Skeletal muscle tissue (tissue), 4 donors: ENCODE results near the gene PCYT1A. TPM values are rescaled to one million over a fixed set of nuclear protein-coding genes. Genes with fewer than 3 reads are reported as not detected.
A peak's percentile ranks its signal among the peaks of the same experiment; 100 is the strongest.
"Not testable (repeated sequence)": the region's sequence is repeated elsewhere in the genome, so short reads cannot be mapped to it uniquely, and the experiment has no call there.

ENCODE experiments used
- H3K27ac ChIP-seq: one replicate; pipeline ENCODE4 v1.7.0; 2013; ENCODE audit warnings: mild to moderate bottlenecking, low read depth, low read length, inconsistent platforms
- H3K27me3 ChIP-seq, 3 donors: one replicate each; pipeline ENCODE4 v1.7.0; 2013; ENCODE audit warnings: low read length in 3 of 3; ENCODE audit not compliant: control insufficient read depth in 3 of 3, insufficient read depth in 3 of 3
- H3K36me3 ChIP-seq, 3 donors: one replicate each; pipeline ENCODE4 v1.7.0; 2013; ENCODE audit warnings: low read length in 3 of 3; ENCODE audit not compliant: control insufficient read depth in 3 of 3, insufficient read depth in 3 of 3
- H3K4me1 ChIP-seq, 3 donors: one replicate each; pipeline ENCODE4 v1.7.0; 2013; ENCODE audit warnings: low read length in 3 of 3, mild to moderate bottlenecking in 3 of 3; ENCODE audit not compliant: control insufficient read depth in 3 of 3, insufficient read depth in 3 of 3
- H3K4me3 ChIP-seq, 3 donors: one replicate each; pipeline ENCODE4 v1.7.0; 2013; ENCODE audit warnings: low read length in 3 of 3
- H3K9ac ChIP-seq, 3 donors: one replicate each; pipeline ENCODE4 v1.7.0; 2013; ENCODE audit warnings: low read length in 3 of 3, mild to moderate bottlenecking in 3 of 3, moderate library complexity in 2 of 3, low read depth in 1 of 3
- H3K9me3 ChIP-seq, 3 donors: one replicate each; pipeline ENCODE4 v1.7.0; 2013; ENCODE audit warnings: low read length in 3 of 3; ENCODE audit not compliant: control insufficient read depth in 3 of 3
- total RNA-seq: library from RNA; depleted of rRNA; stranded (reverse); fragments of >200 nt; gene quantifications from one replicate; pipeline ENCODE4 v1.2.3, GENCODE V29; 2014
- donor health status: Osteomylitis.

Gene PCYT1A
- total RNA-seq, 1 donor from 2014 or later, result 35.0 TPM

DNA sequence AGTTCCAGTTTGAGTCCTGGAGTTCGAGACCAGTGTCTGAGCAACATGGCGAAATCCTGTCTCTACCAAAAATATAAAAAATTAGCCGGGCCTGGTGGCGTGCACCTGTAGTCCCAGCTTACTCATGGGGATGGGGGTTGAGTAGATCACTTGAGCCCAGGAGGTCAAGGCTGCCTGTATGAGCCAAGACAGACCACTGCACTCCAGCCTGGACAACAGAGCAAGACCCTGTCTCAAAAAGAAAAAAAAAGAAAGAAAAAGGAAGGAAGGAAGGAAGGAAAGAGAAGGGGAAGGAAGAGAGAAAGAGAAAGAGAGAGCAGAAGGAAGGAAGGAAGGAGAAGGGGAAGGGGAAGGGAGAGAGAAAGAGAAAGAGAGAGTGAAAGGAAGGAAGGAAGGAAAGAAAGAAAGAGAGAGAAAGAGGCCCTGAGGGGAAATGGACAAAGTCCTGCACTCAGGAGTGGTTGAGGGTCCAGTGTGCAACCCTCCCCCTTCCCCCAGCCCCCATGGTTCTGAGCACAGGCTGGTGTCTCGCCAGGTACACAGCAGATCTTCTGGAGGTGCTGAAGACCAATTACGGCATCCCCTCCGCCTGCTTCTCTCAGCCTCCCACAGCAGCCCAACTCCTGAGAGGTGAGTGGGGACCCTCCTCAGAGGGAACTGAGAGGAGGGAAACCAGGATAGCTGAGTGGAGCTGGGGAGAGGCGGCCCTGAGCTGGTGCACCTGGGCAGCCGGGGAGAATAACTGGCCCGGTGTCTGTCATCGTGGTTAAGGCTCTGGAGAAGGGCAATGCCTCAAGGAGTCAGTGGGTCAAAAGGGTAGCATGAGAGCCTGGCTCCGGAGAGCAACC lies 70.0 kb downstream of the PCYT1A start:
- H3K9me3 ChIP-seq, result no peaks in the 10 kb centered on the region
- H3K27me3 ChIP-seq, result peaks cover 0 to 6% (median 0%) of the 10 kb centered on the region in 3 donors
- peaks cover 5 to 8% (median 8%) of the 10 kb centered on the region in 3 donors for H3K4me1 ChIP-seq
- no peaks in the 10 kb centered on the region for H3K36me3 ChIP-seq
- H3K27ac ChIP-seq, result no peak overlapping the region
- H3K9ac ChIP-seq, result no peak overlapping the region
- H3K4me3 ChIP-seq, result no peak overlapping the region

DNA sequence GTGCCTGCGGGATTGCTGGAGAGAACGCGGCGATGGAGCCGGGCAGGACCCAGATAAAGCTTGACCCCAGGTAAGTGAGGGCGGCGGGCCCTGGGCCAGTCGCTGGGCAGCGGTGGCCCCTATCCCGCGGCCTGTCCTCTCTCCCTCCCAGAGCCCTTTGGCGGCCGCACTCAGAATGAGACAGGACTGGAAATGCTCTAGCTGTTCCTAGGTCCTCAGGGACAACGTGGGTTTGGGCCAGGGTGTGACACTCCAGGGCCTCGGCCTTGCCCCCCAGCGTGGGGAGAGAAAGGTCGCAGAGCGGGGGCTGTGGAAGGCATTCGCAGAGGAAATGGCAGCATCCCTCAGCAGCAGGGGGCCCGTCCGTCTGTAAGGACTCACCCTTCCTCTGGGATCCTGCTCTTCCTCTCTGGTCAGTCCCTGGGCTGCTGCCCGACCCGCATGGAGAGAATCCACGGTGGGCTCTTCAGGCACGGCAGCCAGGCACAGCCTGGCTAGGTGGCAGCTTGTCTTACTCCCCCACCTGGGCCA lies 70.8 kb downstream of the PCYT1A start:
- Histone ChIP-seq H3K4me1 (peaks cover 5 to 8% (median 8%) of the 10 kb centered on the region in 3 donors), H3K36me3 (no peaks in the 10 kb centered on the region), H3K4me3 (no peak overlapping the region), H3K27ac (no peak overlapping the region), H3K27me3 (peaks cover 0 to 6% (median 0%) of the 10 kb centered on the region in 3 donors), H3K9ac (peak overlapping the region in 1 of 3 donors; percentile 33), H3K9me3 (no peaks in the 10 kb centered on the region)

GRCh38 chr3:196216089-196216564 lies 71.4 kb downstream of the PCYT1A start, which contains the start of gene SLC51A:
SLC51A (plus strand) TSS chr3:196216534; CDS start chr3:196216713, 179 bp downstream.
- Histone ChIP-seq H3K4me3 (no peak within 1 kb of the TSS), H3K36me3 (no peaks in the 10 kb centered on the region), H3K9me3 (no peaks in the 10 kb centered on the region), H3K9ac (peak within 1 kb of the TSS in 1 of 3 donors; percentile 33), H3K27ac (no peak within 1 kb of the TSS), H3K27me3 (peaks cover 0 to 6% (median 0%) of the 10 kb centered on the region in 3 donors), H3K4me1 (peaks cover 5 to 8% (median 8%) of the 10 kb centered on the region in 3 donors)

GRCh38 chr3:196215493-196216020 lies 72.0 kb downstream of the PCYT1A start:
- peaks cover 0 to 6% (median 0%) of the 10 kb centered on the region in 3 donors for H3K27me3 ChIP-seq
- H3K4me1 ChIP-seq, result peaks cover 5 to 8% (median 8%) of the 10 kb centered on the region in 3 donors
- no peaks in the 10 kb centered on the region for H3K36me3 ChIP-seq
- no peak overlapping the region for H3K4me3 ChIP-seq
- no peaks in the 10 kb centered on the region for H3K9me3 ChIP-seq
- H3K9ac ChIP-seq, result no peak overlapping the region
- no peak overlapping the region for H3K27ac ChIP-seq

- Histone ChIP-seq H3K9me3 (no peaks in the 10 kb centered on the region), H3K4me1 (peaks cover 5 to 8% (median 8%) of the 10 kb centered on the region in 3 donors), H3K27ac (no peak overlapping the region), H3K4me3 (no peak overlapping the region), H3K9ac (no peak overlapping the region), H3K36me3 (no peaks in the 10 kb centered on the region), H3K27me3 (peaks cover 0 to 6% (median 0%) of the 10 kb centered on the region in 3 donors)
These were observed 72.6 kb downstream of the PCYT1A start for GRCh38 chr3:196214783-196215441.

DNA sequence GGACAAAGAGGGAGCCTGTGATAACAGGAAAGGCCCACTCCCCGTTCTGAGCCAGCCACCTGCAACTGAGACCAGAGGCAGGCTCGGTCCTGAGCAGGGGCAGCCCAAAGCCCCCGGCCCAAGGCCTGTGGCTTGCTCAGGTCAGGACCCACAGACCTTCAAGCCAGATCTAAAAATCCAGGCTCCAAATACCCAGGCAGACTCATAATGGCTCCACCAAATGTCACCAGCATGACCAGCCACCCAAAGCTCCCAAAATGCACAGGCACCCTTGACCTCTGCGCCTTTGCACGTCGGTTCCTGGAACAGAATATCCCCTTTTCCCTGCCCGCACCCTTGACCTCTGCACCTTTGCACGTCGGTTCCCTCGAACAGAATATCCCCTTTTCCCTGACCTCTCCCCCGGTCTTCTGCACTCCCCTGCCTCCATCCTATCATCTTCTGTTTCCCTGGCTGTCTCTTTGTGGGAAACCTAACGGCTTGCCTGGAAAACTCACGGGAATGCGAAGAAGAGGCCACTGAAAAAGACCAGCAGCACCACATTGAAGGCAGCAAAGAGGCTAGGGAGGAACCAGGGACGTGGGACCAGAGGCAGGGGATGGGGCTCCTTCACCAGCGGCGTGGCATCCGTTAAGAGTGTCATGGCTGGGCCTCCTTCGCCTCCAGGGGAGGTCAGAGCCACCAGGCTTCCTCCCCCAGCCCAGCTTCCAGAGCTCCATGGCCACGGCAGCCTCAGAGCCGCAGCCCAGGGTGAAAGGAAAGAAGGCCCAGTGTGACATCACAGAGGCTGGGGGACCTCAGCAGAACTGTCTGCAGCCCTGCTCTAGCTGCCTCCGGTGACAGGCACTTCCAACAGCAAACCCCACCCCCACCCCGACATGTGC lies 76.6 kb downstream of the PCYT1A start, which contains the start of gene ZDHHC19:
Gene ZDHHC19, minus strand, starts transcription at position 728 of the 884 bp plus-strand sequence. Its CDS starts 85 bp downstream, at position 643.
- no peak within 1 kb of the TSS for H3K27ac ChIP-seq
- H3K4me1 ChIP-seq, result peaks cover 2 to 5% (median 2%) of the 10 kb centered on the region in 3 donors
- H3K36me3 ChIP-seq, result no peaks in the 10 kb centered on the region
- no peaks in the 10 kb centered on the region for H3K9me3 ChIP-seq
- peaks cover 0 to 13% (median 2%) of the 10 kb centered on the region in 3 donors for H3K27me3 ChIP-seq
- no peak within 1 kb of the TSS for H3K9ac ChIP-seq
- H3K4me3 ChIP-seq, result no peak within 1 kb of the TSS

DNA sequence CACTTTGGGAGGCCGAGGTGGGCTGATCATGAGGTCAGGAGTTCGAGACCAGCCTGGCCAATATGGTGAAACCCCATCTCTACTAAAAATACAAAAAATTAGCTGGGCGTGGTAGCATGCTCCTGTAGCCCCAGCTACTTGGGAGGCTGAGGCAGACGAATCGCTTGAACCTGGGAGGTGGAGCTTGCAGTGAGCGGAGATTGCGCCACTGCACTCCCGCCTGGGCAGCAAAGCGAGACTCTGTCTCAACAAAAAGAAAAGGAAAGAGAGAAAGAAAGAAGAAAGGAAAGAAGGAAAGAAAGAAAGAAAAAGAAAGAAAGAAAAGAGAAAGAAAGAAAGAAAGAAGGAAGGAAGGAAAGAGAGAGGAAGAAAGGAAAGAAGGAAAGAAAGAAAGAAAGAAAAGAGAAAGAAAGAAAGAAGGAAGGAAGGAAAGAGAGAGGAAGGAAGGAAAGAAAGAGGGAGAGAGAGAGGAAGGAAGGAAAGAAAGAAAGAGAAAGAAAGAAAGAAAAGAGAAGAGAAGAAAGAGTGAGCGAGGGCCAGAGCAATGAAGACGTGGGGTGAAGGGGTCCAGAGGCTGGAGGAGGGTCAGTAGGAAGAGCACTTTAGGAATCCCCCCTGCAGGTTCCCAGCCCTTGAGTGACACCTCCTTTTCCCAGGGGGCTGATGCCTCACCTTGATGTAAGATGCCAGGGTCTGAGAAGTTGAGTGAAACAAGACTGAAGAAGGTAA lies 77.4 kb downstream of the PCYT1A start:
- not testable (repeated sequence) for H3K4me3 ChIP-seq, H3K9me3 ChIP-seq, H3K9ac ChIP-seq, H3K27ac ChIP-seq, H3K4me1 ChIP-seq, H3K36me3 ChIP-seq
- H3K27me3 ChIP-seq, result peaks cover 0 to 13% (median 2%) of the 10 kb centered on the region in 3 donors

DNA sequence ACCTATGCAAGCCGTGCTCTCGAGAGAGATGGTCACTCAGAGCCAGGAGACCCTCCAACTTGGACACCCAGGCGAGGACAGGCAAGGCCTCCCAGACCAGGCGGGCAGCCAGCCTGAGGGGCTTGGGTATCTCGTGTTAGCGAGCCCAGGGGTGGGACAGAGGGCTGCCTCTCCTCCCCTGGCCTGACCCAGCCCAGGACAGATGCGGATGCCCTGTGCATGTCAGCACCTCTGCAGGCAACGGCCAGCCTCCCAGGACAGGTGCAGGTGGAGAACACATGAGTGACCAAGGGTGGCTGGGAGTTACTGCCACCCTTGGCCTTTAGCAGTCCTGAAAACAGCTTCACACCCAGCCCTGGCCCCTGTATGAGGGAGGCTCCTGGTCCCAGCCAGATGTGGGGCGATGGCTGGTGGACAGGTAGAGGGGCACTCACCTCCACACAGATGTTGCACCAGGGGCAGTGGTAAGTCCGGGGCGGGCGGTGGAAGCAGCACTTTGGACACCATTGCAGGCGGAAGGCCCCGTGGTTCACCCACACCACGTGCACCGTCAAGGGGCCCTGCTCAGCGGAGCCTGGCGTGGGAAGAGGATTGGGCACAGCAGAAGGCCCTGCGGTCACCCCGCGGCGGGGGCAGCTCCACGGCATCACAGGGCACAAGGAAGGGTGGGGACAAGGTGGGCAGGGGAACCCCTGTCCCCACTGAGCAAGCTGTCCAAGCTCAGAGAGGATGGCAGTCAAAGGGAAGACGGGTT lies 78.4 kb downstream of the PCYT1A start:
- no peak overlapping the region for H3K4me3 ChIP-seq
- H3K36me3 ChIP-seq, result no peaks in the 10 kb centered on the region
- peaks cover 2 to 5% (median 2%) of the 10 kb centered on the region in 3 donors for H3K4me1 ChIP-seq
- H3K27me3 ChIP-seq, result peaks cover 0 to 13% (median 2%) of the 10 kb centered on the region in 3 donors
- no peak overlapping the region for H3K9ac ChIP-seq
- no peak overlapping the region for H3K27ac ChIP-seq
- H3K9me3 ChIP-seq, result no peaks in the 10 kb centered on the region
